Neural progenitor cell (in vitro differentiated cells): ENCODE data around the gene CDK17.

ENCODE experiments used
- CTCF ChIP-seq: fragments of 200-600 bp; sonication (generic); IDR thresholded peaks from 2 replicates; pipeline ENCODE4 v1.5.1; 2017; ENCODE audit warnings: antibody characterized with exemption, mild to moderate bottlenecking
- EZH2 ChIP-seq: fragments of 200-600 bp; sonication (generic); IDR thresholded peaks from 2 replicates; pipeline ENCODE4 v1.6.1; 2017; ENCODE audit warnings: antibody characterized with exemption, mild to moderate bottlenecking, moderate library complexity

- TF ChIP-seq CTCF (no peak), EZH2 (no peak)
Observed at GRCh38 chr12:96235484-96235826, 164.8 kb downstream of the CDK17 start.
